Measurements from ENCODE around the gene HERPUD1. TPM values are rescaled to one million over a fixed set of nuclear protein-coding genes. Genes with fewer than 3 reads are reported as not detected.

The HERPUD1 gene
- total RNA-seq, 1 experiment from 2014 or later, result 296 TPM

DNA sequence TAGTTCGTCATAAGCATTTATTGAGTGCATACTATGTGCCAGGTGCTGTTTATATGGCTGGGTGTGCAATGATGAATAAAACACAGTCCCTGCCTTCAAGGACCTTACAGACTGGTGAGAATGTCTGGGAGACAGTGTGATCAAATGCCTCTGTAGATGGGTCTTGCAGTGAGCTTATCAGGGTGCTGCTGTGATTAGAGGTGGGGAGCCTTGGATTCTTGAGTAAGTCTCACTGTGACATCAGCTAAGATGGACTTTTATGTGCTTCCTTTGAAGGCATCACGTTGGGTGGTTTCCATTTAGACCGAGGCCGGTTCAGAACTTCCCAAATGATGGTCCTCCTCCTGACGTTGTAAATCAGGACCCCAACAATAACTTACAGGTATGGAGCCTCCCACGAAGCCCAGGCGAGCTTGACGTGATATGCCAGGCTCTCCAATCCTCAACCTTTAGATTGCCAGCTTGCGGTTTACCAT, 10.0 kb downstream of the HERPUD1 start:
- ChIA-PET CTCF (no interaction called here), POLR2A (no interaction called here)
- Histone ChIP-seq H3K4me3 (ENCODE audit: low read depth, low read length) (no peak overlapping the region), H3K27me3 (replicated peaks; ENCODE audit: control insufficient read depth, insufficient read depth, low read length) (no peaks in the 10 kb centered on the region), H3K9me3 (no peaks in the 10 kb centered on the region), H3K36me3 (ENCODE audit: control insufficient read depth, insufficient read depth, low read length) (peaks cover 12% of the 10 kb centered on the region), H3K4me1 (peaks cover 4% of the 10 kb centered on the region; the same call in 1 of the 2 replicates)
- intact Hi-C loops (cut with micrococcal nuclease; ENCODE audit: unreplicated experiment), result no loop called here
- Mint-ChIP-seq H3K9me3 (ENCODE audit: unreplicated experiment) (no peaks in the 10 kb centered on the region), H3K27me3 (ENCODE audit: insufficient read depth, unreplicated experiment) (no peaks in the 10 kb centered on the region), H3K4me3 (ENCODE audit: unreplicated experiment) (no peak overlapping the region), H3K36me3 (ENCODE audit: insufficient read depth, unreplicated experiment) (peaks cover 100% of the 10 kb centered on the region), H3K4me1 (ENCODE audit: low read depth, unreplicated experiment) (peaks cover 15% of the 10 kb centered on the region), H3K27ac (ENCODE audit: unreplicated experiment) (no peak overlapping the region)
- TF ChIP-seq, protein P1, sequence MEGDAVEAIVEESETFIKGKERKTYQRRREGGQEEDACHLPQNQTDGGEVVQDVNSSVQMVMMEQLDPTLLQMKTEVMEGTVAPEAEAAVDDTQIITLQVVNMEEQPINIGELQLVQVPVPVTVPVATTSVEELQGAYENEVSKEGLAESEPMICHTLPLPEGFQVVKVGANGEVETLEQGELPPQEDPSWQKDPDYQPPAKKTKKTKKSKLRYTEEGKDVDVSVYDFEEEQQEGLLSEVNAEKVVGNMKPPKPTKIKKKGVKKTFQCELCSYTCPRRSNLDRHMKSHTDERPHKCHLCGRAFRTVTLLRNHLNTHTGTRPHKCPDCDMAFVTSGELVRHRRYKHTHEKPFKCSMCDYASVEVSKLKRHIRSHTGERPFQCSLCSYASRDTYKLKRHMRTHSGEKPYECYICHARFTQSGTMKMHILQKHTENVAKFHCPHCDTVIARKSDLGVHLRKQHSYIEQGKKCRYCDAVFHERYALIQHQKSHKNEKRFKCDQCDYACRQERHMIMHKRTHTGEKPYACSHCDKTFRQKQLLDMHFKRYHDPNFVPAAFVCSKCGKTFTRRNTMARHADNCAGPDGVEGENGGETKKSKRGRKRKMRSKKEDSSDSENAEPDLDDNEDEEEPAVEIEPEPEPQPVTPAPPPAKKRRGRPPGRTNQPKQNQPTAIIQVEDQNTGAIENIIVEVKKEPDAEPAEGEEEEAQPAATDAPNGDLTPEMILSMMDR (IDR thresholded peaks at IDR 0.05; ENCODE audit: insufficient read depth in 1 of 2, low read depth in 1 of 2, low read length in 1 of 2, severe bottlenecking in 1 of 2, unreplicated experiment in 1 of 2), result no peak
- no peak for DNase-seq
- BruUV-seq (replicated peaks), result no TSS peak

DNA sequence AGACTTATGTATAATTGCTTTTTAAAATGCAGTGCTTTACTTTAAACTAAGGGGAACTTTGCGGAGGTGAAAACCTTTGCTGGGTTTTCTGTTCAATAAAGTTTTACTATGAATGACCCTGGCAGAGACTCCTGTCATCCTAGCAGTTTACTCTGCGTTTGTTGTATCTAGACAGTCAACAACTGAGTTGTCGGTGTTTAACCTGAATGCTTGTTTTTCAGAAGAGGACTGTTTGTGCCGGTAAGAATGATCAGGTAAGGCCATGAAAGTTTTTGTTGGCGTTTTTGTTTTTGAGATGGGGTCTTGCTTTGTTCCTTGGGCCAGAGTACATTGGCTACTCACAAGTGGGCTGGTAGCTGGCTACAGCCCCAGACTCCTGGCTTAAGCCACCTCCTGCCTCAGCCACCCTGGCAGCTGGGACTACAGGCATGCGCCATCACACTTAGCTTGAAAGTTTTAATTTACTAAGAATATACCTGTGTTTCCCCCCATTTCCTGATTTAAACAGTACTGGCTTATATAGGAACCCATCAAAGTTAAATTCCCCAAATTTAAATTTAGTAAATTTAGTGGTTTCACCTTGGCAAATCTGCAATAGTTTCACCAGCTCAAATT, 11.9 kb downstream of the HERPUD1 start:
- no TSS peak for BruUV-seq (replicated peaks)
- TF ChIP-seq, protein P1 (IDR thresholded peaks at IDR 0.05; ENCODE audit: insufficient read depth in 1 of 2, low read depth in 1 of 2, low read length in 1 of 2, severe bottlenecking in 1 of 2, unreplicated experiment in 1 of 2), result no peak
- H3K9me3 Mint-ChIP-seq (ENCODE audit: unreplicated experiment), result no peaks in the 10 kb centered on the region
- Histone ChIP-seq H3K4me1 (peaks cover 4% of the 10 kb centered on the region; the same call in 1 of the 2 replicates), H3K36me3 (ENCODE audit: control insufficient read depth, insufficient read depth, low read length) (peaks cover 10% of the 10 kb centered on the region), H3K9me3 (no peaks in the 10 kb centered on the region), H3K27me3 (replicated peaks; ENCODE audit: control insufficient read depth, insufficient read depth, low read length) (no peaks in the 10 kb centered on the region), H3K4me3 (ENCODE audit: low read depth, low read length) (no peak overlapping the region)
- no peak overlapping the region for H3K27ac Mint-ChIP-seq (ENCODE audit: unreplicated experiment)
- DNase-seq, result no peak
- ChIA-PET POLR2A (interaction anchor here (0.7 kb wide), 1 partner anchor 54 kb away, joined by 3 read pairs; no protein-coding TSS in a partner anchor), CTCF (no interaction called here)
- H3K4me1 Mint-ChIP-seq (ENCODE audit: low read depth, unreplicated experiment), result peaks cover 16% of the 10 kb centered on the region
- no peak overlapping the region for H3K4me3 Mint-ChIP-seq (ENCODE audit: unreplicated experiment)
- peaks cover 97% of the 10 kb centered on the region for H3K36me3 Mint-ChIP-seq (ENCODE audit: insufficient read depth, unreplicated experiment)
- no peaks in the 10 kb centered on the region for H3K27me3 Mint-ChIP-seq (ENCODE audit: insufficient read depth, unreplicated experiment)
- intact Hi-C loops (cut with micrococcal nuclease; ENCODE audit: unreplicated experiment), result no loop called here

DNA sequence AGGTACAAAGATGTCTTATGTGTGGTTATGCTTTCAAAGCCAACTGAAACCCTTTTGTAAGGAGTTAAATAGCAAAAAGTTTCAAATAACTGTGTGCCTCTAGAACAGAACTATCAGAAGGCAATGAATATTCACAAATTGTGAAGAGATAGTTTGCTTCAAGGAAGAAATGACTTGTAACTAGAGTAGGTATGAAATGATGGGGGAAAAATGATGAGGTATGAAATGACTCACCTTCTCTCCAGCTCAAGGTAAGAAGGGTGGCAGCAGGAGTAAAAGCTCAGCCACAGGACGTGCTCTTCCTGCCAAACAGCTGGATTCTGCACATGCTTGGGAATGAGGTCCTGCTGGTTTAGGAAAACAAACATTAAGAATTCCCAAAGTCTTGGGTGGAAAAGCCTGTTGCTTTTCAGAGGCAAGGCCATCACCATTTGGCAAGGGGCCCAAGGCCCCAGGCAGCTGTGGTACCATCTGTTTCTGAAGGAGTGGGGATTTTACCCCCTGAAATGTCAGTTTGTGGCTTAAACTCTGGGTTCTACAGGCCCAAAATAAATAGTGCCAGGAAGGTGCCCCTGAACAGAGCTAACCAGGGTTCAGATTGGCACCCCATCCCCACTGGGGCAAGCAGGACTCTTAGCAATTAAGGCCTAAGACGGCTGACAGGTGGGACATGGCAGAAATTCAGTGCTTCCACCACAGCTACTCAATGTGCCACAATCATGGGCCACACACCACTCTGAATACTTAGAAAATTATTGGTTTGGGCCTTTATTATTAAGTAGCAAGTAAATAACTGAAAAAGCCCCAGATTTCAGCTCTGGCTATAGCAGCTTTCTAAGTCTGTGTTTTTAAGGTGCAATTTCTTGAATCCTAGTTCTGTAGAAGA, 13.3 kb downstream of the HERPUD1 start:
- Histone ChIP-seq H3K4me3 (ENCODE audit: low read depth, low read length) (no peak overlapping the region), H3K36me3 (ENCODE audit: control insufficient read depth, insufficient read depth, low read length) (peaks cover 8% of the 10 kb centered on the region), H3K27me3 (replicated peaks; ENCODE audit: control insufficient read depth, insufficient read depth, low read length) (no peaks in the 10 kb centered on the region), H3K4me1 (peaks cover 4% of the 10 kb centered on the region; the same call in 1 of the 2 replicates), H3K9me3 (no peaks in the 10 kb centered on the region)
- intact Hi-C loops (cut with micrococcal nuclease; ENCODE audit: unreplicated experiment), result no loop called here
- H3K27ac Mint-ChIP-seq (ENCODE audit: unreplicated experiment), result no peak overlapping the region
- H3K9me3 Mint-ChIP-seq (ENCODE audit: unreplicated experiment), result no peaks in the 10 kb centered on the region
- peaks cover 16% of the 10 kb centered on the region for H3K4me1 Mint-ChIP-seq (ENCODE audit: low read depth, unreplicated experiment)
- TF ChIP-seq, protein P1 (IDR thresholded peaks at IDR 0.05; ENCODE audit: insufficient read depth in 1 of 2, low read depth in 1 of 2, low read length in 1 of 2, severe bottlenecking in 1 of 2, unreplicated experiment in 1 of 2), result no peak
- H3K27me3 Mint-ChIP-seq (ENCODE audit: insufficient read depth, unreplicated experiment), result no peaks in the 10 kb centered on the region
- ChIA-PET CTCF (interaction anchor here (0.7 kb wide), 1 partner anchor 719 kb away, joined by 4 read pairs; no protein-coding TSS in a partner anchor), POLR2A (interaction anchor here (1.0 kb wide), 1 partner anchor 14 kb away, joined by 3 read pairs; the partner anchor contains the start of gene HERPUD1)
- H3K4me3 Mint-ChIP-seq (ENCODE audit: unreplicated experiment), result no peak overlapping the region
- DNase-seq, result no peak
- no TSS peak for BruUV-seq (replicated peaks)
- H3K36me3 Mint-ChIP-seq (ENCODE audit: insufficient read depth, unreplicated experiment), result peaks cover 94% of the 10 kb centered on the region

Measured in Caco-2 (cell line).